GM21786 (cell line): ENCODE data around the gene TMTC1.

Experiments used
- ATAC-seq: cut with Tn5 transposase; IDR thresholded peaks from one replicate; pipeline ENCODE4 v1.9.1; 2021; ENCODE audit not compliant: unreplicated experiment

TMTC1 gene

DNA sequence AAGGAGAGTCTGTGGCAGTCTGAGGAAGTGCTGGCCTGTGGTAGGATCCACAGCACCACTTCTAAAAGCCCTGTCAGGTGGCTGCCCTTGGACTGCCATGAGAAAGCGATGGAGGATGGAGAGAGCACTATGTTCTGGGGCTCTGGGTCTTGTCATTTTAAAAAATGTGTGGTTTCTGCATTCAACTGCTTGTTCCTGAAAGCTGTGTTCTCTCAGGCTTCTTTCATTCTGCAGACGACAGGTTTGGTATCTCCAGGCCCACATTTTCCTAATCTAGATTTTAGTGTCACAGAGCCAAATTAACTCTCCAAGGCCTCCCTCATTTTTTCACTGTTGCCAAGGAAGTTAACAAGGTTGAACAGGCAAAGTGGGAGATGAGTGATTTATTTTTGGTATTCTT, 296.8 kb downstream of the TMTC1 start:
- no peak for ATAC-seq

DNA sequence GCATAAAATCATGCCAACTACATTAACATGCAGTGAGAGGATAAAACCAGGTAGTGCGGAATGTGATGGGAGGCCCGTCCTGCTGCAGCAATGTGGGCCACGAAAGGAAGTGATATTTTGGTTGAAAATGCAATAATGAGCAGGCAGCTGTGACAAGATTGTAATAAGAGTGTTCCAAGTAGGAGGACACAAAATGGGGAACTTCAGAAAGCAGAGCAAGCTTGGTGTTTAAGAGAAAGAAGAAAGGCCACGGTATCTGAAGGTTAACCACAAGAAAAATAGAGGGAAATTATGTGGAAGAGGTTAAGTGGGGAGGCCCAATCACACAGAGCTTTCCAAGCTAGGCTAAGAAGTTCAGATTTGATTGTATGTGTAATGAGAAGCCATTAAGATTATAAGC, 320.5 kb downstream of the TMTC1 start:
- ATAC-seq: no peak

DNA sequence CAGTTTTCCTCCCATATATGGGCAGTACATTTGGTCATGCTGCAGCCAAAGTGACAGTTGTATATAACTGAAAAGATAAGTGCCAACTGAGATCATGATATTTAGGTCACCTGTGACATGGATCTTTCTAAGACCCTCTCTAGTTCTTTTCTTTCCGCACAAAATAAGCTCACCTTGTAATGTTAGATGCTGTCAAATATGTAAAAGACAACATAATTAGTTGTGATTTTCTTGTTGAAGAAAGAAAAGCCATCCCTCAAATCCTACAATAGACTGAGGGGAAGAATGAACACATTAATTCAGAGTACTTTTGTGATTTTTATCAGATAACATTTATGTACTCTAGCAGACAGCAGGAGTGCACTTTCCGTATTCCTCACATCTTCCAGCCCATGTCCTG, 323.7 kb downstream of the TMTC1 start:
- ATAC-seq: no peak

DNA sequence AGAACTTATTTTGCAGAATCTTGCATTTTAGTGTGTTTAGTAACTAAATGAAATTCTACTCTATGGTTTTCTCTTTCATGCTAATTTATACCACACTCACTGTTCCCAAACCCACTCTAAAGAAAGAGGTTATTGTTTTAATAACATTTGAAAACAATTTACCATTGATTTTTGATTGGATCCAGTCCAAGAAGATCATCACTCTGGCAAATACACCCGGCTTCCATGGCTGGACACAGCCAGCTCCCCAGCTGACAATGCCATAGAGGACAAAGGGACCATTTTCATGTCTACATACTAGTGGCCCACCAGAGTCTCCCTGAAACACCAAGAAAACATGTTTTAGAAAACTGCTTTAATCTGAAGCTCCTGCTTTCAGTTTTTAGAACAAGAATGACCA, 328.7 kb downstream of the TMTC1 start:
- no peak for ATAC-seq

DNA sequence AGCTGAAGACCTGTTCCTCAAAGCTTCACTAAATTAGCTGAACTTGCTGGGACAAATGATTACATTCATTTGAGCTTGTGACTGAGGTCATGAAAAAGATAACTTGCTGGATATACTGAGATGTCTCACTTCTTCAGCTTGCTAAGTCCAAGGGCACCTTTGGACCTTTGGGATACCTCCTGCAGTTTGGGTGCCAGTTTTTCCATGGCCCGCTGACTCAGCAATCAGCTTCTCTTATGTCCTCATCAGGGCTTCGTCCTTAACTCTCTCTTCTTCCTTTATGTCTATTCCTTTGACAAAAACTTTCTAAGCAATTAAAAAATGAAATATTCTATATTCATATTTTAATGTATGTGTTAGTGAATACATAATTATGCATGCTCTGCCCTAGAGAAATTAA, 331.9 kb downstream of the TMTC1 start:
- ATAC-seq: no peak
